Progenitor cell of endocrine pancreas (in vitro differentiated cells): ENCODE data around the gene RHBDD2. TPM values are rescaled to one million over a fixed set of nuclear protein-coding genes. Genes with fewer than 3 reads are reported as not detected.
"Not testable (repeated sequence)": the region's sequence is repeated elsewhere in the genome, so short reads cannot be mapped to it uniquely, and the experiment has no call there.

Experiments
- DNase-seq: peaks from one replicate; pipeline ENCODE4 v3.0.0; 2021; ENCODE audit warnings: low spot score; ENCODE audit not compliant: unreplicated experiment
- H3K27ac Mint-ChIP-seq: 2 replicates; pipeline ENCODE4 v1.8.0; 2021; ENCODE audit warnings: mild to moderate bottlenecking, moderate library complexity, mixed read lengths
- H3K27me3 Mint-ChIP-seq: 2 replicates; pipeline ENCODE4 v1.8.0; 2021; ENCODE audit warnings: mixed read lengths
- H3K36me3 Mint-ChIP-seq: 2 replicates; pipeline ENCODE4 v1.8.0; 2022; ENCODE audit warnings: mixed read lengths; ENCODE audit not compliant: insufficient read depth
- H3K4me1 Mint-ChIP-seq: 2 replicates; pipeline ENCODE4 v1.8.0; 2021; ENCODE audit warnings: low read depth, mixed read lengths
- H3K4me3 Mint-ChIP-seq: 2 replicates; pipeline ENCODE4 v1.8.0; 2021; ENCODE audit warnings: low read depth, mild to moderate bottlenecking, moderate library complexity, mixed read lengths
- H3K9me3 Mint-ChIP-seq: 2 replicates; pipeline ENCODE4 v1.8.0; 2021; ENCODE audit warnings: low read depth, mixed read lengths
- CTCF ChIP-seq: fragments of 200-600 bp; sonication (generic); IDR thresholded peaks from one replicate; pipeline ENCODE4 v1.5.0; 2021; ENCODE audit warnings: antibody characterized with exemption, mild to moderate bottlenecking; ENCODE audit not compliant: unreplicated experiment
- total RNA-seq: library from RNA; stranded (reverse); gene quantifications from 2 replicates; pipeline ENCODE4 v1.2.1, GENCODE V29; 2021

Gene RHBDD2
- total RNA-seq, 1 donor from 2014 or later, result 62.9 TPM

GRCh38 chr7:75876126-75876881 is 2.5 kb upstream of the RHBDD2 start:
- Mint-ChIP-seq H3K4me1 (peaks cover 14% of the 10 kb centered on the region), H3K4me3 (no peak overlapping the region), H3K27ac (no peak overlapping the region), H3K9me3 (no peaks in the 10 kb centered on the region), H3K36me3 (no peaks in the 10 kb centered on the region), H3K27me3 (no peaks in the 10 kb centered on the region)
- no peak for DNase-seq
- no peak for TF ChIP-seq CTCF

GRCh38 chr7:75878312-75878768 is 494 bp upstream of the RHBDD2 start:
- H3K4me3 Mint-ChIP-seq, result peak overlapping the region; percentile 94
- no peaks in the 10 kb centered on the region for H3K27me3 Mint-ChIP-seq
- H3K27ac Mint-ChIP-seq, result peak overlapping the region; percentile 65
- H3K9me3 Mint-ChIP-seq, result no peaks in the 10 kb centered on the region
- TF ChIP-seq CTCF, result no peak
- DNase-seq, result no peak
- H3K36me3 Mint-ChIP-seq, result peaks cover 9% of the 10 kb centered on the region
- H3K4me1 Mint-ChIP-seq, result peaks cover 17% of the 10 kb centered on the region

- H3K36me3 Mint-ChIP-seq, result peaks cover 13% of the 10 kb centered on the region
- H3K27me3 Mint-ChIP-seq, result no peaks in the 10 kb centered on the region
- peaks cover 17% of the 10 kb centered on the region for H3K4me1 Mint-ChIP-seq
- no peak for DNase-seq
- peak overlapping the region; percentile 94 for H3K4me3 Mint-ChIP-seq
- no peak for TF ChIP-seq CTCF
- peak overlapping the region; percentile 94 for H3K27ac Mint-ChIP-seq
- H3K9me3 Mint-ChIP-seq, result no peaks in the 10 kb centered on the region
Measured at GRCh38 chr7:75879771-75880184, 944 bp downstream of the RHBDD2 start.

- peaks cover 17% of the 10 kb centered on the region for H3K4me1 Mint-ChIP-seq
- H3K27ac Mint-ChIP-seq, result no peak overlapping the region
- peaks cover 13% of the 10 kb centered on the region for H3K36me3 Mint-ChIP-seq
- no peak for TF ChIP-seq CTCF
- no peak for DNase-seq
- H3K4me3 Mint-ChIP-seq, result peak overlapping the region; percentile 94
- no peaks in the 10 kb centered on the region for H3K27me3 Mint-ChIP-seq
- no peaks in the 10 kb centered on the region for H3K9me3 Mint-ChIP-seq
Measured at GRCh38 chr7:75880242-75880641, 1.4 kb downstream of the RHBDD2 start.

- TF ChIP-seq CTCF, result no peak
- H3K4me3 Mint-ChIP-seq, result peak overlapping the region; percentile 29
- H3K9me3 Mint-ChIP-seq, result no peaks in the 10 kb centered on the region
- peaks cover 13% of the 10 kb centered on the region for H3K36me3 Mint-ChIP-seq
- H3K27me3 Mint-ChIP-seq, result no peaks in the 10 kb centered on the region
- H3K27ac Mint-ChIP-seq, result no peak overlapping the region
- H3K4me1 Mint-ChIP-seq, result peaks cover 17% of the 10 kb centered on the region
- no peak for DNase-seq
Measured at GRCh38 chr7:75881436-75882095, 2.7 kb downstream of the RHBDD2 start.

GRCh38 chr7:75883265-75883824 is 4.5 kb downstream of the RHBDD2 start:
- not testable (repeated sequence) for DNase-seq, H3K9me3 Mint-ChIP-seq, H3K4me3 Mint-ChIP-seq, H3K27ac Mint-ChIP-seq, H3K27me3 Mint-ChIP-seq
- peaks cover 19% of the 10 kb centered on the region for H3K36me3 Mint-ChIP-seq
- peaks cover 14% of the 10 kb centered on the region for H3K4me1 Mint-ChIP-seq
